DND-41 (cell line): ENCODE data around the gene SLC4A7.

Experiments used
- ATAC-seq: fragments of 200-7000 bp; cut with Tn5 transposase; 3 replicates; pipeline ENCODE4 v1.9.1; 2021; ENCODE audit warnings: low read depth; ENCODE audit not compliant: insufficient read depth
- DNase-seq: peaks from one replicate; pipeline ENCODE4 v3.0.0-alpha.2; 2020
- H2AFZ ChIP-seq: 2 replicates; pipeline ENCODE4 v1.6.0; 2012; ENCODE audit warnings: low read depth, low read length
- H3K27ac ChIP-seq: 2 replicates; pipeline ENCODE4 v1.5.1; 2012; ENCODE audit warnings: low read length, inconsistent platforms
- H3K27me3 ChIP-seq: fragments of 200-600 bp; sonication (generic); 2 replicates; pipeline ENCODE4 v1.6.0; 2012; ENCODE audit warnings: low read length, mild to moderate bottlenecking, inconsistent platforms; ENCODE audit not compliant: insufficient read depth, poor library complexity
- H3K36me3 ChIP-seq: 2 replicates; pipeline ENCODE4 v1.5.1; 2012; ENCODE audit warnings: low read length, inconsistent platforms; ENCODE audit not compliant: insufficient read depth
- H3K4me1 ChIP-seq: 2 replicates; pipeline ENCODE4 v1.5.1; 2012; ENCODE audit warnings: mild to moderate bottlenecking, low read length; ENCODE audit not compliant: insufficient read depth
- H3K4me2 ChIP-seq: 2 replicates; pipeline ENCODE4 v1.6.0; 2012; ENCODE audit warnings: mild to moderate bottlenecking, moderate library complexity, low read length, inconsistent platforms; ENCODE audit not compliant: insufficient read depth
- H3K4me3 ChIP-seq, 2 experiments: fragments of 200-600 bp in 1 of 2; shearing (Covaris generic) in 1 of 2; 2 replicates each; pipeline ENCODE4 v1.5.1; 2012 to 2016; ENCODE audit warnings: inconsistent platforms in 2 of 2, low read length in 2 of 2, mild to moderate bottlenecking in 2 of 2, low read depth in 1 of 2, moderate library complexity in 1 of 2
- H3K79me2 ChIP-seq: 2 replicates; pipeline ENCODE4 v1.6.0; 2012; ENCODE audit warnings: low read length, inconsistent platforms; ENCODE audit not compliant: insufficient read depth
- H3K9ac ChIP-seq: 2 replicates; pipeline ENCODE4 v1.6.0; 2012; ENCODE audit warnings: low read depth, mild to moderate bottlenecking, inconsistent platforms, low read length, moderate library complexity
- H3K9me3 ChIP-seq: 2 replicates; pipeline ENCODE4 v1.5.1; 2012; ENCODE audit warnings: low read length, moderate library complexity, mild to moderate bottlenecking, inconsistent platforms; ENCODE audit not compliant: insufficient read depth, severe bottlenecking
- H4K20me1 ChIP-seq: 2 replicates; pipeline ENCODE4 v1.6.0; 2012; ENCODE audit warnings: low read length; ENCODE audit not compliant: insufficient read depth
- CTCF ChIP-seq: IDR thresholded peaks from 2 replicates; pipeline ENCODE4 v1.5.1; 2012; ENCODE audit warnings: borderline replicate concordance, low read length, moderate library complexity, mild to moderate bottlenecking; ENCODE audit not compliant: poor library complexity, severe bottlenecking; ENCODE audit errors: extremely low read depth
- EZH2 ChIP-seq: IDR thresholded peaks from 3 replicates; pipeline ENCODE4 v1.6.1; 2012; ENCODE audit warnings: borderline replicate concordance, low read depth, mild to moderate bottlenecking, moderate library complexity, low read length, inconsistent platforms; ENCODE audit not compliant: severe bottlenecking

Gene SLC4A7

GRCh38 chr3:27487383-27487782, 3.2 kb upstream of the SLC4A7 start:
- no peaks in the 10 kb centered on the region; the same call in 1 of the 2 replicates for H3K36me3 ChIP-seq
- no peak overlapping the region for H3K4me3 ChIP-seq
- no peaks in the 10 kb centered on the region for H4K20me1 ChIP-seq
- no peak overlapping the region for H3K9ac ChIP-seq
- H3K4me1 ChIP-seq: peaks cover 11% of the 10 kb centered on the region
- no peak overlapping the region for H2AFZ ChIP-seq
- H3K79me2 ChIP-seq: peaks cover 18% of the 10 kb centered on the region
- no peak for TF ChIP-seq EZH2
- TF ChIP-seq CTCF: no peak
- DNase-seq: no peak
- H3K4me2 ChIP-seq: no peak overlapping the region
- H3K27ac ChIP-seq: no peak overlapping the region
- H3K9me3 ChIP-seq: no peaks in the 10 kb centered on the region
- ATAC-seq: no peak
- no peaks in the 10 kb centered on the region for H3K27me3 ChIP-seq

- Histone ChIP-seq H3K9me3 (no peaks in the 10 kb centered on the region), H3K27me3 (no peaks in the 10 kb centered on the region), H3K4me1 (peaks cover 21% of the 10 kb centered on the region), H3K36me3 (no peaks in the 10 kb centered on the region; the same call in 1 of the 2 replicates), H3K4me2 (no peak overlapping the region), H3K9ac (no peak overlapping the region), H2AFZ (no peak overlapping the region), H3K4me3 (no peak overlapping the region), H3K27ac (no peak overlapping the region), H4K20me1 (peaks cover 2% of the 10 kb centered on the region; the same call in 1 of the 2 replicates), H3K79me2 (peaks cover 29% of the 10 kb centered on the region)
- TF ChIP-seq EZH2 (no peak), CTCF (no peak)
- ATAC-seq (no peak), DNase-seq (no peak)
Measured at GRCh38 chr3:27486336-27486735, 2.2 kb upstream of the SLC4A7 start.

GRCh38 chr3:27485866-27486265, 1.7 kb upstream of the SLC4A7 start:
- H2AFZ ChIP-seq: no peak overlapping the region
- no peaks in the 10 kb centered on the region; the same call in 1 of the 2 replicates for H3K36me3 ChIP-seq
- no peak overlapping the region for H3K9ac ChIP-seq
- no peak overlapping the region for H3K4me3 ChIP-seq
- DNase-seq: no peak
- peaks cover 26% of the 10 kb centered on the region for H3K4me1 ChIP-seq
- H3K79me2 ChIP-seq: peaks cover 33% of the 10 kb centered on the region
- no peak for TF ChIP-seq EZH2
- no peak for TF ChIP-seq CTCF
- no peak for ATAC-seq
- H4K20me1 ChIP-seq: peaks cover 6% of the 10 kb centered on the region; the same call in 1 of the 2 replicates
- no peak overlapping the region for H3K27ac ChIP-seq
- no peaks in the 10 kb centered on the region for H3K27me3 ChIP-seq
- no peak overlapping the region for H3K4me2 ChIP-seq
- no peaks in the 10 kb centered on the region for H3K9me3 ChIP-seq
